Adrenal gland (tissue), 12 donors: Measurements from ENCODE around the gene MED17. TPM values are rescaled to one million over a fixed set of nuclear protein-coding genes. Genes with fewer than 3 reads are reported as not detected.

Source experiments
- DNase-seq, 7 donors: peaks; one replicate each; pipeline ENCODE4 v3.0.0-alpha.2; 2019 to 2020
- H3K27ac ChIP-seq, 5 donors: fragments of 200-600 bp; sonication (generic) in 4 of 5; 1 replicate in 3 of 5; 2 replicates in 2 of 5; pipeline versions ENCODE4 v1.5.1 to v1.8.0; 2016 to 2020; ENCODE audit warnings: mild to moderate bottlenecking in 1 of 5
- H3K27me3 ChIP-seq: fragments of 200-600 bp; 2 replicates; pipeline ENCODE4 v1.8.0; 2021
- H3K36me3 ChIP-seq, 2 donors: fragments of 200-600 bp; replicated peaks in 1 of 2; 1 replicate in 1 of 2; 2 replicates in 1 of 2; pipeline versions ENCODE4 v1.5.1 to v1.8.0; 2018 to 2022
- H3K4me1 ChIP-seq, 2 donors: fragments of 200-600 bp; replicated peaks in 1 of 2; 1 replicate in 1 of 2; 2 replicates in 1 of 2; pipeline versions ENCODE4 v1.5.1 to v1.8.0; 2018 to 2021
- H3K4me3 ChIP-seq, 4 donors: fragments of 200-600 bp; sonication (generic) in 3 of 4; one replicate each; pipeline ENCODE4 v1.5.1; 2016 to 2018
- H3K9me3 ChIP-seq, 3 donors: fragments of 200-600 bp; sonication (generic) in 1 of 3; replicated peaks in 1 of 3; 1 replicate in 2 of 3; 2 replicates in 1 of 3; pipeline versions ENCODE4 v1.5.1 to v1.8.0; 2016 to 2021
- POLR2A ChIP-seq, 2 donors: fragments of 450-650 bp; IDR thresholded peaks; one replicate each; pipeline ENCODE4 v1.6.1; 2017; ENCODE audit warnings: antibody characterized with exemption in 2 of 2, mild to moderate bottlenecking in 2 of 2, moderate library complexity in 1 of 2
- whole genome bisulfite sequencing, 4 donors: extraction: QIAGEN DNeasy Blood & Tissue Kit in 2 of 4; methylation state at CpG; one replicate each; pipeline versions ENCODE4 v1.1.5 to v1.1.7; 2013 to 2017; 5-methylcytosine and 5-hydroxymethylcytosine counted together
- intact Hi-C, 2 donors: fragments of 100-400 bp; cut with DNase I; formaldehyde crosslinking; loops; one replicate each; pipeline versions ENCODE4 v1.14.1 to v1.15.0; 2022 to 2023
- polyA plus RNA-seq, 3 donors: library from polyadenylated mRNA; stranded (reverse); fragments of 200-250 nt in 2 of 3; fragments of 350-450 nt in 1 of 3; fragmentation: Illumina TruSeq in 1 of 3; extraction: RNeasy Lipid Tissue Mini Kit (QIAGEN cat#74804) in 1 of 3; gene quantifications; one replicate each; pipeline ENCODE4 v1.2.3, GENCODE V29; 2013 to 2014
- total RNA-seq, 9 donors: library from RNA; depleted of rRNA in 4 of 9; stranded (reverse); fragments of >200 nt in 4 of 9; fragments of 120-200 nt in 1 of 9; fragmentation: NEBNext Ultra II Directional in 1 of 9; extraction: Animal tissue kit (Norgen Biotek cat#: 25700) in 1 of 9; gene quantifications; one replicate each; pipeline versions ENCODE4 v1.1.0 to v1.2.4, GENCODE V29; 2013 to 2023
- TF ChIP-seq, protein P1 (sequence below), 6 experiments: fragments of 450-650 bp in 4 of 6; fragments of 200-600 bp in 2 of 6; sonication (generic) in 1 of 6; IDR thresholded peaks; 1 replicate in 5 of 6; 2 replicates in 1 of 6; pipeline versions ENCODE4 v1.5.1 to v1.8.0; 2016 to 2021; ENCODE audit warnings: antibody characterized with exemption in 6 of 6, mild to moderate bottlenecking in 2 of 6, moderate library complexity in 1 of 6
- donor health status: healthy with polysubstance abuse.
- donor health status: Bipolar disorder and iron deficiency.
- donor health status: DM: yes; HTN: yes; CAD: no.
- donor health status: DM: no; HTN: no; CAD: no.
- donor health status: DM: no; HTN: no; CAD: no.
- donor health status: DM: yes; HTN: yes; CAD: no.

Gene MED17
- total and polyA plus RNA-seq, 12 donors, result 8.4 to 32.0 (median 21.1) TPM

DNA sequence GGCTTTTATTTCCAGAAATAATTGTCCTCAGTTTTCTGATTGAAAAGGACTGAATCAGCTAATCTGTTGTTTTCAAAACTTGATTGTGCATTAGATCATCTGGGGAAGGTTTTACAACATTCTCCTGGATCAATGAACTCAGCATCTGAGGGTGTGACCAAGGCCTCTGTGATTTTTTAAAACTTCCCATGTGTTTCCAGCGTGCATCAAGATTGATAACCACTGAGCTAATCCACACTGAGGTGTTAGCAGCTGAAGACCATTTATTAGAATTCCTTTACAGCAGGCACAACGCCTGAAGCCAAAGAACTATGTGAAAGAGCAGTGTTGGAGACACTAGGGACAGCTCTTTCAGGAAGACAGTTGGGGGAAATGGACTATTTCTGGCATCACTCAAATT lies 56.1 kb downstream of the MED17 start:
- intact Hi-C loops, result no loop called here
- DNase-seq, result no peak
- TF ChIP-seq POLR2A (IDR thresholded peaks at IDR 0.05), result no peak
- TF ChIP-seq, protein P1, sequence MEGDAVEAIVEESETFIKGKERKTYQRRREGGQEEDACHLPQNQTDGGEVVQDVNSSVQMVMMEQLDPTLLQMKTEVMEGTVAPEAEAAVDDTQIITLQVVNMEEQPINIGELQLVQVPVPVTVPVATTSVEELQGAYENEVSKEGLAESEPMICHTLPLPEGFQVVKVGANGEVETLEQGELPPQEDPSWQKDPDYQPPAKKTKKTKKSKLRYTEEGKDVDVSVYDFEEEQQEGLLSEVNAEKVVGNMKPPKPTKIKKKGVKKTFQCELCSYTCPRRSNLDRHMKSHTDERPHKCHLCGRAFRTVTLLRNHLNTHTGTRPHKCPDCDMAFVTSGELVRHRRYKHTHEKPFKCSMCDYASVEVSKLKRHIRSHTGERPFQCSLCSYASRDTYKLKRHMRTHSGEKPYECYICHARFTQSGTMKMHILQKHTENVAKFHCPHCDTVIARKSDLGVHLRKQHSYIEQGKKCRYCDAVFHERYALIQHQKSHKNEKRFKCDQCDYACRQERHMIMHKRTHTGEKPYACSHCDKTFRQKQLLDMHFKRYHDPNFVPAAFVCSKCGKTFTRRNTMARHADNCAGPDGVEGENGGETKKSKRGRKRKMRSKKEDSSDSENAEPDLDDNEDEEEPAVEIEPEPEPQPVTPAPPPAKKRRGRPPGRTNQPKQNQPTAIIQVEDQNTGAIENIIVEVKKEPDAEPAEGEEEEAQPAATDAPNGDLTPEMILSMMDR (IDR thresholded peaks at IDR 0.05), result no peak
- Histone ChIP-seq H3K27me3 (no peaks in the 10 kb centered on the region), H3K27ac (no peak overlapping the region), H3K4me3 (no peak overlapping the region), H3K9me3 (no peaks in the 10 kb centered on the region), H3K36me3 (no peaks in the 10 kb centered on the region), H3K4me1 (no peaks in the 10 kb centered on the region)
- 72 to 77% (median 74%) methylated on average over 2 of the region's 2 CpGs for WGBS, 4 donors

GRCh38 chr11:93840981-93841380 lies 56.9 kb downstream of the MED17 start:
- Histone ChIP-seq H3K36me3 (no peaks in the 10 kb centered on the region), H3K27ac (no peak overlapping the region), H3K27me3 (no peaks in the 10 kb centered on the region), H3K9me3 (no peaks in the 10 kb centered on the region), H3K4me3 (no peak overlapping the region), H3K4me1 (no peaks in the 10 kb centered on the region)
- WGBS, 4 donors, result 66 to 71% (median 68%) methylated on average over 3 of the region's 3 CpGs
- no peak for DNase-seq
- TF ChIP-seq, protein P1 (IDR thresholded peaks at IDR 0.05), result no peak
- no peak for TF ChIP-seq POLR2A (IDR thresholded peaks at IDR 0.05)
- intact Hi-C loops, result no loop called here

GRCh38 chr11:93841446-93841845 lies 57.4 kb downstream of the MED17 start:
- no peaks in the 10 kb centered on the region for H3K9me3 ChIP-seq
- 75 to 94% (median 85%) methylated on average over 2 of the region's 2 CpGs for WGBS, 4 donors
- no peak overlapping the region for H3K4me3 ChIP-seq
- no peaks in the 10 kb centered on the region for H3K27me3 ChIP-seq
- H3K27ac ChIP-seq, result no peak overlapping the region
- no peak for TF ChIP-seq POLR2A (IDR thresholded peaks at IDR 0.05)
- TF ChIP-seq, protein P1 (IDR thresholded peaks at IDR 0.05), result no peak
- no peak for DNase-seq
- no peaks in the 10 kb centered on the region for H3K4me1 ChIP-seq
- intact Hi-C loops, result no loop called here
- no peaks in the 10 kb centered on the region for H3K36me3 ChIP-seq

- no peaks in the 10 kb centered on the region for H3K4me1 ChIP-seq
- H3K36me3 ChIP-seq, result no peaks in the 10 kb centered on the region
- intact Hi-C loops, result no loop called here
- H3K27me3 ChIP-seq, result no peaks in the 10 kb centered on the region
- H3K27ac ChIP-seq, result no peak overlapping the region
- no peaks in the 10 kb centered on the region for H3K9me3 ChIP-seq
- 90 to 94% (median 91%) methylated on average over 4 of the region's 4 CpGs for WGBS, 4 donors
- no peak for TF ChIP-seq POLR2A (IDR thresholded peaks at IDR 0.05)
- TF ChIP-seq, protein P1 (IDR thresholded peaks at IDR 0.05), result no peak
- no peak for DNase-seq
- H3K4me3 ChIP-seq, result no peak overlapping the region
Observed at GRCh38 chr11:93842034-93842433, 58.0 kb downstream of the MED17 start.
